ENCODE results near the gene DHX57.

- TF ChIP-seq CTCF (conservative IDR thresholded peaks at IDR 0.05) = no peak
- no peak for TF ChIP-seq EZH2 (IDR thresholded peaks at IDR 0.05; ENCODE audit: low read depth)
Measured at GRCh38 chr2:38907242-38907641, 31.5 kb upstream of the DHX57 start.
